Choroid plexus epithelial cell (primary cell): Measurements from ENCODE around the gene PSG4.
"Not testable (repeated sequence)": the region's sequence is repeated elsewhere in the genome, so short reads cannot be mapped to it uniquely, and the experiment has no call there.

ENCODE experiments used
- DNase-seq: peaks from one replicate; pipeline ENCODE4 v3.0.0-alpha.2; 2010; ENCODE audit warnings: low read depth
- H3K4me3 ChIP-seq: 2 replicates; pipeline ENCODE4 v1.5.1; 2011; ENCODE audit warnings: low read depth, mild to moderate bottlenecking, control low read depth, low read length, moderate library complexity
- CTCF ChIP-seq: conservative IDR thresholded peaks from 2 replicates; pipeline ENCODE4 v1.5.1; 2011; ENCODE audit warnings: low read depth, mild to moderate bottlenecking, control low read depth, inconsistent platforms, low read length, moderate library complexity

Gene PSG4

GRCh38 chr19:43205471-43206105, at the start of gene PSG4:
TSS of gene PSG4 (minus strand) at chr19:43205638. CDS start at chr19:43205536, 102 bp downstream.
- not testable (repeated sequence) for H3K4me3 ChIP-seq
- peak; percentile 6 for DNase-seq

GRCh38 chr19:43251428-43251827, 46.0 kb upstream of the PSG4 start:
- not testable (repeated sequence) for DNase-seq, H3K4me3 ChIP-seq

GRCh38 chr19:43250296-43250695, 44.9 kb upstream of the PSG4 start:
- H3K4me3 ChIP-seq, DNase-seq: not testable (repeated sequence)

GRCh38 chr19:43248635-43249002, 43.2 kb upstream of the PSG4 start:
- not testable (repeated sequence) for H3K4me3 ChIP-seq, DNase-seq

- H3K4me3 ChIP-seq, DNase-seq: not testable (repeated sequence)
Observed at GRCh38 chr19:43247243-43247880, 41.9 kb upstream of the PSG4 start.

GRCh38 chr19:43245848-43246247, 40.4 kb upstream of the PSG4 start:
- not testable (repeated sequence) for H3K4me3 ChIP-seq, DNase-seq

- DNase-seq, H3K4me3 ChIP-seq: not testable (repeated sequence)
Observed at GRCh38 chr19:43242211-43242610, 36.8 kb upstream of the PSG4 start.

- not testable (repeated sequence) for H3K4me3 ChIP-seq, DNase-seq
Observed at GRCh38 chr19:43238213-43238612, 32.8 kb upstream of the PSG4 start.

GRCh38 chr19:43235686-43236085, 30.2 kb upstream of the PSG4 start:
- not testable (repeated sequence) for H3K4me3 ChIP-seq
- DNase-seq: peak; percentile 1

GRCh38 chr19:43229315-43229714, 23.9 kb upstream of the PSG4 start:
- no peak for DNase-seq
- H3K4me3 ChIP-seq: no peak overlapping the region
- no peak for TF ChIP-seq CTCF

GRCh38 chr19:43228730-43229129, 23.3 kb upstream of the PSG4 start:
- not testable (repeated sequence) for H3K4me3 ChIP-seq, DNase-seq

- DNase-seq, H3K4me3 ChIP-seq: not testable (repeated sequence)
Observed at GRCh38 chr19:43226986-43227385, 21.5 kb upstream of the PSG4 start.

GRCh38 chr19:43224855-43225253, 19.4 kb upstream of the PSG4 start:
- no peak overlapping the region for H3K4me3 ChIP-seq
- TF ChIP-seq CTCF: no peak
- no peak for DNase-seq

GRCh38 chr19:43224201-43224854, 18.9 kb upstream of the PSG4 start:
- DNase-seq: peak; percentile 36
- H3K4me3 ChIP-seq: not testable (repeated sequence)

GRCh38 chr19:43221891-43222290, 16.5 kb upstream of the PSG4 start:
- H3K4me3 ChIP-seq: not testable (repeated sequence)

GRCh38 chr19:43219136-43219535, 13.7 kb upstream of the PSG4 start:
- not testable (repeated sequence) for H3K4me3 ChIP-seq, DNase-seq

More at GRCh38 chr19:43221891-43222290, 16.5 kb upstream of the PSG4 start:
- not testable (repeated sequence) for DNase-seq

- not testable (repeated sequence) for DNase-seq, H3K4me3 ChIP-seq
Observed at GRCh38 chr19:43215881-43216280, 10.4 kb upstream of the PSG4 start.
